AG04449 (cell line): Measurements from ENCODE around the gene C2CD2.

ENCODE experiments used
- CTCF ChIA-PET: fragments of 350-600 bp; formaldehyde crosslinking; extraction: SDS; loops from one replicate; lab custom pipeline; 2021; ENCODE audit warnings: antibody characterized with exemption; lab: Yijun Ruan, JAX
- POLR2A ChIA-PET: fragments of 400-600, 350-600 bp; formaldehyde crosslinking; extraction: SDS; loops from one replicate; lab custom pipeline; 2020; ENCODE audit warnings: antibody characterized with exemption, inconsistent platforms; lab: Yijun Ruan, JAX
- DNase-seq: peaks from one replicate; pipeline ENCODE4 v3.0.0-alpha.2; 2010; ENCODE audit warnings: low read depth, low spot score
- H3K4me3 ChIP-seq: 2 replicates; pipeline ENCODE4 v1.5.1; 2011; ENCODE audit warnings: low read depth, mild to moderate bottlenecking, control low read depth, low read length
- TF ChIP-seq, protein P1 (sequence below): IDR thresholded peaks from one replicate; pipeline ENCODE4 v1.5.1; 2011; ENCODE audit warnings: mild to moderate bottlenecking, moderate library complexity, low read length, control low read depth, inconsistent platforms; ENCODE audit not compliant: insufficient read depth; ENCODE audit errors: missing control alignments

The C2CD2 gene

DNA sequence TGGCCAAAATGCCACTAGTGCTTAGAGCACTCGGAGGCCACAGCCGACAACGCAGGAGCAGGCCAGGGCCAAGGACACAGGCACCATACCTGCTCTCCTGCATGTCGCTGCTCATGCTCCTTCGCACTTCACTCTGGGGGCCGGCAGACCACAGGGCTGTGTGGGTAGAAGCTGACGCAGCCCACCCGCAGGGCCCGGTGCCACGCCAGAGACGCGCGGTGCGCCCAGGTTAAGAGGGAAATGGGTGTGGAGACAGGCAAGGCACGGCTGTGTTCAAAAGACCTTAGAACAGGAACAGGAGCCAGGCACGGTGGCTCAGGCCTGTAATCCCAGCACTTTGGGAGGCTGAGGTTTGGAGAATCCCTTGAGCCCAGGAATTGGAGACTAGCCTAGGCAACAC, 61.1 kb downstream of the C2CD2 start:
- no peak overlapping the region for H3K4me3 ChIP-seq
- CTCF ChIA-PET: interaction anchor here (1.4 kb wide), 1 partner anchor 8 kb away, joined by 3 read pairs; no protein-coding TSS in a partner anchor
- DNase-seq: no peak
- POLR2A ChIA-PET: no interaction called here
- TF ChIP-seq, protein P1, sequence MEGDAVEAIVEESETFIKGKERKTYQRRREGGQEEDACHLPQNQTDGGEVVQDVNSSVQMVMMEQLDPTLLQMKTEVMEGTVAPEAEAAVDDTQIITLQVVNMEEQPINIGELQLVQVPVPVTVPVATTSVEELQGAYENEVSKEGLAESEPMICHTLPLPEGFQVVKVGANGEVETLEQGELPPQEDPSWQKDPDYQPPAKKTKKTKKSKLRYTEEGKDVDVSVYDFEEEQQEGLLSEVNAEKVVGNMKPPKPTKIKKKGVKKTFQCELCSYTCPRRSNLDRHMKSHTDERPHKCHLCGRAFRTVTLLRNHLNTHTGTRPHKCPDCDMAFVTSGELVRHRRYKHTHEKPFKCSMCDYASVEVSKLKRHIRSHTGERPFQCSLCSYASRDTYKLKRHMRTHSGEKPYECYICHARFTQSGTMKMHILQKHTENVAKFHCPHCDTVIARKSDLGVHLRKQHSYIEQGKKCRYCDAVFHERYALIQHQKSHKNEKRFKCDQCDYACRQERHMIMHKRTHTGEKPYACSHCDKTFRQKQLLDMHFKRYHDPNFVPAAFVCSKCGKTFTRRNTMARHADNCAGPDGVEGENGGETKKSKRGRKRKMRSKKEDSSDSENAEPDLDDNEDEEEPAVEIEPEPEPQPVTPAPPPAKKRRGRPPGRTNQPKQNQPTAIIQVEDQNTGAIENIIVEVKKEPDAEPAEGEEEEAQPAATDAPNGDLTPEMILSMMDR: no peak

DNA sequence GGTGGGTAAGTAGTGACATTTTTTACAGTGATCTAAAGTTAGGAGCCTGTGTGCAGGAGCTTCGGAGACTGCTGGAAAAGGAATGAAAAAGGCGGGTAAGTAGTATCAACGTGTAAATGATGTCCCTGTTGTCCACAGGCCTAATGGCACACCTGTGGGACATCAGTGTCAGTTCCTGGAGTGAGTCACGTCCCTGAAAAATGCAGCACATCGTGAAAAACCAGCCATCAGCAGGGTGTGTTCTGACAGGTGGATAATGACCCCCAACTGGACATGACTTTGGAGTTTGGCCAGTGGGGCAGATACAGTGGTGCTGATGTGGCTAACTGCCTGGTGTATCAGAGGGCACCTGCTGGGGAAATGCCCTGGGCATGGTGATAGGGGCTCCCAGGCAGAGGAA, 62.7 kb downstream of the C2CD2 start:
- DNase-seq: no peak
- H3K4me3 ChIP-seq: no peak overlapping the region
- TF ChIP-seq, protein P1: no peak
- CTCF ChIA-PET: no interaction called here
- POLR2A ChIA-PET: no interaction called here

DNA sequence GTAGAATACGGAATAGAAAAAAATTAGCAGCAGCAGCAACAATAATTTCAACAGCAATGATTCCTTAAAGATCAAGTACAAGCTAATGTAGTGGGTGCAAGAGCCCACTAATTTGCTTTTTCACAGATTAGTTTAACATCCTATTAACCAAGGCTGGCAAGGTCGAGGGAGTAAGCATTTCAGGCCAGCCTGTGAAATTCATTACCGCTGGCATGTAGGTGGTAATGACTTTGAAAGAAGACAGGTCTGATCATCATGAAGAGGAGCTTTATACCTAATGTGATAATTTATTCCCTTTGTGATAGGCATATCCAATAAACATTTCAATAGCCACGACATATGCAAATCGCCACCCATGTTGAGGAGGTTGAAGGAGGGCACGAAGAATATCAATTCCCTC, 63.5 kb downstream of the C2CD2 start:
- no peak overlapping the region for H3K4me3 ChIP-seq
- CTCF ChIA-PET: interaction anchor here (1.0 kb wide), 1 partner anchor 227 kb away, joined by 4 read pairs; no protein-coding TSS in a partner anchor
- POLR2A ChIA-PET: no interaction called here
- TF ChIP-seq, protein P1: no peak
- no peak for DNase-seq

DNA sequence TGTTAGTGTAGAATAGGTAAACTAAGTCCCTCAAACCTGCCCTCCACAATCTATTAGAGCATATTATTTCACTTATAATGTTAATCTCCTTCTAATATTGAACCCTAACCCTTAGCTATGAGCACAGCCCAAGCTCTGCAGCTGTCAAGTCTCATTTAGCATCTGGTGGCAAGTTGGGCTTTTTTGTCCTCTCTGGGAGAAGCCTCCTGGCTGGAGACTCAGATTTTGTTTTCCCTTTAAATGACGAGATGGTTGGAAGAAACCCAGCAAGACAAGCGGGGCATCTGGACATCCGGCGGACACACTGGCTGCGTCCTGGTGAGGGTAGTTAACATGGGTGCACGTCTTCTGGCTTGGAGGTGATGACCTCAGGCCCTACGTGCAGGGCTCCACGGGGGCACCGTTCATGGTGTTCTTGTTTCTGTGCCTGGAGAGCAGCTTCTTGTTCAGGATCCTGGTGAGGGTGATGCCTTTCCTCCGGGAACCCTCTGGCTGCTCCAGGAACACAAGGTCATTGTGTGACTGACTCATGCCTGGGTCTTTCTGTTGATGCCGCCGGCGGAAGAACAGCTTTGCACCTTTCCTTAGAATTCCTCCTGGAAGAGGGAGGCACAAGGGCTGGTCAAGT, 65.0 kb downstream of the C2CD2 start:
- POLR2A ChIA-PET: no interaction called here
- TF ChIP-seq, protein P1: no peak
- H3K4me3 ChIP-seq: no peak overlapping the region
- DNase-seq: no peak
- CTCF ChIA-PET: no interaction called here

DNA sequence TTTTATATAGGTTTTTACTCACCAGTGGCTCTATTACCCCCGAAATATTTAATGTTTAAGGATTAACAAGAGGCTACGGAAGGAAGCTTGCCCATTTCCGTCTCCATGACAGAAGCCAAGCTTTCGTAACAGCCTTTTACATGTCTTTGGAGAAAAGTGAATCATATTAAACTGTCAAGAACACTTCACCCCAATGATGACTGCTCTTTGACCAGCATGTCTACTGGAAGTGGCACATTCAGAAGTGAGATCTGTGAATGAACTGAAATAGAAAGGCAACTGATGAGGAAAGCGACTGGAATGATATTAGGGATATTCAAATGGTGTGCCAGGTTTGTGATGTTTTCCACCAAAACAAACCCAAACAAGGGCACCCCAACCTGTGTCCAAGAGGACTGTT, 66.2 kb downstream of the C2CD2 start:
- no peak overlapping the region for H3K4me3 ChIP-seq
- ChIA-PET POLR2A (no interaction called here), CTCF (no interaction called here)
- no peak for DNase-seq
- TF ChIP-seq, protein P1: no peak

- TF ChIP-seq, protein P1: no peak
- no peak overlapping the region for H3K4me3 ChIP-seq
- DNase-seq: no peak
- ChIA-PET CTCF (interaction anchor here (1.0 to 1.5 kb wide), 2 partner anchors 70 to 71 kb away, joined by 3 to 4 read pairs; no protein-coding TSS in a partner anchor), POLR2A (no interaction called here)
Measured at GRCh38 chr21:41886328-41886727, 67.5 kb downstream of the C2CD2 start.
